Stimulated activated CD8-positive, alpha-beta memory T cell treated with anti-CD3 and anti-CD28 coated beads, Interleukin-12 subunit alpha, Interleukin-12 subunit beta, amount 100 ng/mL, for 1 hour (primary cell): ENCODE data around the gene HOXA5.

Experiments
- DNase-seq: peaks from one replicate; pipeline ENCODE4 v3.0.0-alpha.2; 2020; ENCODE audit warnings: low read depth

Gene HOXA5

GRCh38 chr7:27105301-27106031 is 38.0 kb downstream of the HOXA5 start:
- DNase-seq = no peak

DNA sequence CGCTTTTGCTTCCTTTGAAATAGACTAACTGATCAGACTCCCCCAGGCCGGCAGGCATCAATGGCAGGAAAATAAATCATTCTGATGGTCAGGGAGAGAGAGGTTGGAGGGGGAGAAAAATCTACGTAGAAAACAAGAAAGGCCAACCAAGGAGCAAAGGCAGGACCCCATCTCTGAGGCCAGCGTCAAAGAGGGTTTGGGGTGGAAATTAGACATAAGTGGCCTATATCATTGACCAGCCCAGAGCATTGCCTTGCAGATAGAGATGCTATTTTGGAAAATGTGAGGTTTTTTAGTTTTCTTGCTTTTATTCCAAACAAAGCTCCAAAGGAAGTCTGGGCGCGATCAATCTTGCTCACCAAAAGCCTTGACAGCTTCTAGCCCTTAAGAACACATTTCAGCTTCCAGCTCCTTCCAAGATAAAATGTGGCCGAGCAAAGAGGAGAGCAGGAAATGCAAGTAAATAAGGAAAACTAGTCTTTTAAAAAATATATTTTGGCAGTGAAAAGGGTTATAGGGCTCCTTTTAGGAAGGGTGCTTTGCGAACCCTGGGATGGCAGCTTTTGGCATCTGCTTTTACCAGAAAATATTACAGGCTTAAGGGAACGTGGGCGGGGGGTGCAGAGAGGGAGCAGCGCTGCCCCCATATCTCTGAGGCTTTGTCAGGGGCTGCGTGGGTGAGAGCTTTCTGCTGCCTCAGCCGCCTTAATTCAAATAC is 39.0 kb downstream of the HOXA5 start:
- DNase-seq = no peak

GRCh38 chr7:27103489-27104226 is 39.8 kb downstream of the HOXA5 start:
- DNase-seq = no peak

GRCh38 chr7:27102581-27103442 is 40.7 kb downstream of the HOXA5 start, which contains the start of gene HOXA2:
HOXA2 (minus strand) TSS chr7:27102683; CDS start chr7:27102500, 183 bp downstream.
- no peak for DNase-seq

DNA sequence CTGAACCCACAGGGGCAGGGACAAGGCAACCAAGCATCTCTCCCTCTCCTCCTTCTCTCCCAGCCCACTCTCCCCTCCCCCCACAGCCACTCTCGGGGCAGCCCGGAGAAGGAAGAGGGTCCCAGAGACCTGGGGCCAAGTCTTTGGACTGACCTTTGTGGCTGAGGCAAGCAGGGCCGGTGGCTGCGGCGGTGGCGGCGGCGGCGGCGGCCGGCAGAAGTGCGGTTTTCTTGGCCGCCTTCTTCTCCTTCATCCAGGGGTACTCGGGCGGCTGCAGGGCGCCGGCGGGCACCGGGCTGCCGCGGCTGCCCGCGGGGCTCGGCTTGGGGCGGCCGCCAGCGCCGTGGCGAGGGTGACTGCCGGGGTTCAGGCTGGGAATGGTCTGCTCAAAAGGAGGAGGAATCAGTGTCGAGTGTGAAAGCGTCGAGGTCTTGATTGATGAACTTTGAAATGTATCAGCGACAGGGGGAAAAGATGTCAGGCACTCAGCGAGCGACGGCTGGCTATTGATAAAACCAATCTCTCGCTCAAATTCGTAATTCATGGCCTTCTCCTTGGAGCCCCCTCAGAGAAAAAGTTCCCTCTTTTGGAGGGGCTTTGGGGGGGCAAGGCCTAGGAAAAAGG is 41.4 kb downstream of the HOXA5 start:
- no peak for DNase-seq

- DNase-seq = no peak
These were observed 42.1 kb downstream of the HOXA5 start for GRCh38 chr7:27101171-27101956.

- DNase-seq = no peak
These were observed 42.7 kb downstream of the HOXA5 start for GRCh38 chr7:27100694-27101170.

DNA sequence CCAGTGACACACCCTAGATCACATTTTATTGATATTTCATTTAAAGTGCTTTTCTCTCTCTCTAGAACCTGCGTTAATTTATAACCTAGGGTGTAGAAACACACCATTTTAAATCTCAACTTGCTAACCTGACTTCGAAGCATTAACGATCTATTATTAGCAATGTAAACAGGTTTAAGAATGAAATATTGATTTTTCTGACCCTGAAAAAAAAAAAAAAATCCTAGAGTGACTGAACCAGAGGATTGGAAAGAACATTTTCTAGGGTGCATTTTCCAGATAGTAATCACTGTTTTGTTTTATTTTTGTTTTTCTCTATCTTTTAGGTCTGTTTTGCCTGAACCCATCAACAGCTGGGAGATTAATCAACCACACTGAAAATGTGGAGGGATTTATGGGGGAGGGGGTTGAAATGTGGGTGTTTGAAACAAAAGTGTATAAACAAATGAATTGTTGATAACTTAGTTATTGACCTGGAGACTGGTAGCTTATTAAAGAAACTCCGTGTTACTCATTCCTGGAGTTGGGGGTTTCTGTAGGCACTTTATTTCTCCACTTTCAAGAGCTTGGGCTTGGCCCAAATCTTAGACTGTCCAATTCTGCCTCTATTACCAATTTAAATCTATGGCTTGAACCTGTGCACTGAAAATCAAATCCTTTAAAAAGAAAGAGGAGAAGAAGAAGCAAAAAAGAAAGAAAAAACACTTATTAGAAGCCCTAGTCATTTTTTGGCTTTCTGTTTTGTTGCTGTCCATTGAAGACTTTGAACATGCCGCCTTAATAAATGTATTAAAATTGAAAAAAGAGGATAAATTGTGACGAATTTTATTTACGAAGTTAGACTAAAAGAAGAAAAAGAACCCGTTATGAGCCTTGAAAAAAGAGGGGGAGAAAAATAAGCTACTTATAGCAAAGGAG is 43.8 kb downstream of the HOXA5 start:
- DNase-seq = no peak

- DNase-seq = no peak
These were observed 44.7 kb downstream of the HOXA5 start for GRCh38 chr7:27098578-27099451.

DNA sequence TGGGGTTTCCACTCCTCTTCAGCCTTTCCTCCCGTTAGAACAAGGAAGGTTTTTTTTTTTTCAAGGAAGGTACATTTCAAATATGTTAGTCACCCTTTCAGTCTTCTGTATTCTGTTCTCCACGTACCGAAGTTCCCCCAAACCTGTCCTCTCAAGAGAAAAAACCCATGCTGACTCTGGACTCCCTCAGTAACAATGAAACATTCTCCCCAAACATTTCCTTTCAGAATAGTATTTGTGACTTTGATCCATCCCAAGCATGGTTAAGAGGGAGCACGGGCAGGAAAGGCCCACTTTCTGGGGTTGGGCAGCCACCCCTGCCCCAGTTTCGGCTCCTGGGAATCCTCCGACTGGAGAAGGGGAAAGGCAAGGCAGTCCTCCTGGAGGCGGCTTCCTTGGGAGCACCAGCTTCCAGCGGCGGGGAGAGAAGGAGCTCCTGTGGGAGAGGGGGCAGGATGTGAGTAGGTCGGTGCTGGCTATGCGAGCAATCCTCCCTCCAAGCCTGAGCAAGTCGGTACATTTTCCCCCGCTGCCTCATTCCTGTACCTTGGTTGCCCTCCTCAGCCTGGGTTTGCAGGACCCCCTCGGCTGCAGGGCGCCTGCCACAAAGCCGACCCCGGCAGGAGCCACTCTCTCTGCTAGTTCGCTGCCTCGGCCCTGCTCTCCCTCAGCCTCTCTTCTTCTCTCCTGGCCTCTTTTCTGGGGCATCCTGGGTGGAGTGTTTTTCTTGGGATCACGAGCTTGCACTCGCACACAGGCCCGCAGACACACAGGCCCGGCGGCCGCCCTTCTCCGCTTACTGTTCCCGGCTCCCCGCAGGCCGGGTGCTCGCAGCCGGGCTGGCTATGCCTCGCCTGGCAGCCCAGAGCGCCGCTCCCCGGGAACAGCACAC is 45.5 kb downstream of the HOXA5 start:
- no peak for DNase-seq

- no peak for DNase-seq
These were observed 46.5 kb downstream of the HOXA5 start for GRCh38 chr7:27096768-27097514.

DNA sequence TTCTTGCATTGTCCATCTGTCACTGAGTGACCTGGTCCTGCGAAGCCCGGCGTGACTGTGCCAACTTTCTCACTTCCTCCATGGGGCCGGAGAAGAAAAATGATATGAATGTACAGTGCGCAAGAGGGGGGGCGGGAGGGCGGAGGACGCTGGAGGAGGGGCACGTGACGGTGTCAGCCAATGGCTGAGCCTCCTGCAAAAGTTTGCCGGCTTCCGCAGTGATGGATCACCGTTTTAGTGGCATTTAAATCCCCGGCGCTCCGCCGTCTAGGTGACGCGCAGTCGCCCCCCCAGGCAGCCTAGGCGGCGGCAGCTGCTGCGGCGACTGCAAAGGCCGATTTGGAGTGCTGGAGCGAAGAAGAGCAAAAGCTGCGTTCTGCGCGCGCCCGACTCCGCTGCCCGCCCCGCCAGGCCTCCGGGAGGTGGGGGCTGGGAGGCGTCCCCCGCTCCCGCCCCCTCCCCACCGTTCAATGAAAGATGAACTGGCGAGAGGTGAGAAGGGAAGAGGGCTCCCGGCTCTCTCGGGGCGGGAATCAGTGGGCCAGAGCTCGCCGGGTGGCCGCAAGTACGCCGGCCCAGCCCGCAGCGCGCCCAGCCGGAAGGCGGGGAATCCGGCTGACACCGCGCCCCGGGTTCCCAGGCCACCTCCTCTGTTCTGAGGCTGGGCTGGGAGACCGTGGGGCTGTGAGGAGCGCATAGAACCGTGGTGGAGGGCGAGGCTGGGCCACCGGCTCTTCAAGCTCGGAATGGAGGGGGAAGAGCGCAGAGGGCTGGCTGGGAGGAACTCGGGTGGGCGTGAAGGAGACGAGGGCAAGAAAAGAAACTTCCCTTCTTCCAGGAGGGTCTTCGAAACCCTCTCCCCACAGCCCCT is 47.3 kb downstream of the HOXA5 start, which contains the start of gene HOXA1:
TSS of gene HOXA1 (minus strand) at position 104 of the 871 bp plus-strand sequence. CDS start at position 16, 88 bp downstream.
- peak; percentile 49 for DNase-seq

- DNase-seq = no peak
These were observed 48.2 kb downstream of the HOXA5 start for GRCh38 chr7:27095050-27095896.

DNA sequence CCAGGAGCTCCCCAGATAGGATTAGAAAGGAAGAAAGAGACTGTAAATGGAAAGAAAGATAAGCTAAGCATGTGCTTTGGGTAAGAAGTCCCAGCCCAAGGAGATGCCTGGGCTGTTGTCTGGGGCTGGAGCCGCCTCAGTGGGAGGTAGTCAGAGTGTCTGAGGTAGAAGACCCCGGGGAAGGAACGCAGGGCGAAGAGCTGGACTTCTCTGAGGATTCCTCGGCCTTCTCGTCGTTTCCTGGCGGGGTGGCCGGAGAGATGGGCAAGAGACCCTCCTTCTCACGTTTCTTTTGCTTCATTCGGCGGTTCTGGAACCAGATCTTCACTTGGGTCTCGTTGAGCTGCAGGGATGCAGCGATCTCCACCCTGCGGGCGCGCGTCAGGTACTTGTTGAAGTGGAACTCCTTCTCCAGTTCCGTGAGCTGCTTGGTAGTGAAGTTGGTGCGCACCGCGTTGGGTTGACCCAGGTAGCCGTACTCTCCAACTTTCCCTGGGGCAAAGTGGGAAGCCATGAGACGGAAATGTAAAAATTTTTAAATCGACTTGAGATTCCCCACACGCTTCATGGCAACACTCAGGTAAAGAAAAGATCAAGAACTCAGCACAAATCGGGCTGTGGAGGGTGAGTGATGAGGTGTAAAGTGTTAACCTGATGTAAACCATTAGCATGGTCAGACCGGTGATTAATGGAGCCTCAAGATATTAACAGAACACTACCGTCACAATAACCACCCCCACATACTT is 49.0 kb downstream of the HOXA5 start:
- no peak for DNase-seq
